GM19025 (cell line): ENCODE measurements around the gene EP400.

Experiments
- ATAC-seq: cut with Tn5 transposase; IDR thresholded peaks from one replicate; pipeline ENCODE4 v1.9.1; 2021; ENCODE audit warnings: mild to moderate bottlenecking, low read depth, moderate library complexity; ENCODE audit not compliant: unreplicated experiment

The EP400 gene

GRCh38 chr12:132014915-132015280, 65.2 kb downstream of the EP400 start:
- ATAC-seq = no peak

- no peak for ATAC-seq
Measured at GRCh38 chr12:132015686-132016430, 66.1 kb downstream of the EP400 start.

GRCh38 chr12:132018193-132018916, 68.6 kb downstream of the EP400 start:
- ATAC-seq = no peak

- ATAC-seq = no peak
Measured at GRCh38 chr12:132019891-132020290, 70.1 kb downstream of the EP400 start.

- ATAC-seq = no peak
Measured at GRCh38 chr12:132020292-132020691, 70.5 kb downstream of the EP400 start.

GRCh38 chr12:132021031-132021871, 71.5 kb downstream of the EP400 start:
- no peak for ATAC-seq

- ATAC-seq = no peak
Measured at GRCh38 chr12:132021965-132022364, 72.2 kb downstream of the EP400 start.

GRCh38 chr12:132023658-132024057, 73.9 kb downstream of the EP400 start:
- ATAC-seq = no peak

GRCh38 chr12:132024758-132025157, 75.0 kb downstream of the EP400 start:
- no peak for ATAC-seq

- no peak for ATAC-seq
Measured at GRCh38 chr12:132025526-132025925, 75.8 kb downstream of the EP400 start.

GRCh38 chr12:132026061-132026795, 76.5 kb downstream of the EP400 start:
- ATAC-seq = no peak

GRCh38 chr12:132026796-132027500, 77.2 kb downstream of the EP400 start:
- ATAC-seq = no peak

GRCh38 chr12:132027636-132028035, 77.9 kb downstream of the EP400 start:
- no peak for ATAC-seq

- no peak for ATAC-seq
Measured at GRCh38 chr12:132028111-132028510, 78.4 kb downstream of the EP400 start.

GRCh38 chr12:132029503-132030300, 80.0 kb downstream of the EP400 start:
- no peak for ATAC-seq

- ATAC-seq = no peak
Measured at GRCh38 chr12:132030367-132031038, 80.8 kb downstream of the EP400 start.

- no peak for ATAC-seq
Measured at GRCh38 chr12:132033627-132034026, 83.9 kb downstream of the EP400 start.

GRCh38 chr12:132036063-132036683, 86.4 kb downstream of the EP400 start:
- no peak for ATAC-seq
